K562 (cell line): ENCODE results near the gene DYNC1I2. TPM values are rescaled to one million over a fixed set of nuclear protein-coding genes. Genes with fewer than 3 reads are reported as not detected.
"Not testable (repeated sequence)": the region's sequence is repeated elsewhere in the genome, so short reads cannot be mapped to it uniquely, and the experiment has no call there.

ENCODE experiments used
- ATAC-seq: fragments of 200-7000 bp; cut with Tn5 transposase; 3 replicates; pipeline ENCODE4 v1.9.1; 2020; ENCODE audit warnings: moderate library complexity
- BruUV-seq: library from RNA; stranded (reverse); fragments of 400-500 nt; replicated peaks from 2 replicates; lab custom pipeline; 2021; lab: Mats Ljungman, UMichigan
- CTCF ChIA-PET: fragments of 300-600 bp; formaldehyde crosslinking; extraction: SDS; loops from one replicate; lab custom pipeline; 2021; ENCODE audit warnings: low intra/inter-chr PET ratio; lab: Yijun Ruan, JAX
- POLR2A ChIA-PET: fragments of 300-600, 350-650 bp; sonication (Branson Sonifier 250); formaldehyde crosslinking; extraction: SDS; loops from one replicate; lab custom pipeline; 2021; ENCODE audit warnings: antibody characterized with exemption, inconsistent platforms; lab: Yijun Ruan, JAX
- DNase-seq, 4 experiments: peaks; one replicate each; pipeline versions ENCODE4 v3.0.0 to v3.0.0-alpha.2; 2011 to 2018; ENCODE audit warnings: low spot score in 3 of 4, mixed read lengths in 3 of 4; ENCODE audit errors: extremely low read depth in 1 of 4
- FAIRE-seq: peaks from 2 replicates; lab custom pipeline; 2011; peaks lifted over from hg19 to GRCh38; lab: Jason Lieb, UNC
- H2AFZ ChIP-seq: 2 replicates; pipeline ENCODE4 v1.6.0; 2011; ENCODE audit warnings: low read depth, low read length, control low read depth, inconsistent platforms
- H3K27ac ChIP-seq: fragments of 200-600 bp; 3 replicates; pipeline ENCODE4 v1.8.0; 2011; ENCODE audit warnings: low read depth, mild to moderate bottlenecking, control low read depth, inconsistent platforms, low read length, moderate library complexity, mixed read lengths; ENCODE audit errors: extremely low read depth
- H3K27me3 ChIP-seq, 2 experiments: fragments of 300-600 bp in 1 of 2; 2 replicates in 1 of 2; 3 replicates in 1 of 2; pipeline versions ENCODE4 v1.6.0 to v1.8.0; 2011; ENCODE audit warnings: inconsistent platforms in 2 of 2, low read length in 2 of 2, mild to moderate bottlenecking in 1 of 2, mixed read lengths in 1 of 2, moderate library complexity in 1 of 2; ENCODE audit not compliant: control insufficient read depth in 2 of 2, insufficient read depth in 2 of 2
- H3K36me3 ChIP-seq: fragments of 300-600 bp; 3 replicates; pipeline ENCODE4 v1.8.0; 2011; ENCODE audit warnings: mild to moderate bottlenecking, low read length, inconsistent platforms; ENCODE audit not compliant: control insufficient read depth, insufficient read depth
- H3K4me1 ChIP-seq, 2 experiments: fragments of 200-600 bp in 1 of 2; replicated peaks in 1 of 2; 2 replicates in 1 of 2; 3 replicates in 1 of 2; pipeline versions ENCODE4 v1.5.1 to v1.8.0; 2011; ENCODE audit warnings: inconsistent platforms in 2 of 2, low read length in 2 of 2, mild to moderate bottlenecking in 1 of 2, mixed read lengths in 1 of 2, moderate library complexity in 1 of 2; ENCODE audit not compliant: control insufficient read depth in 2 of 2, insufficient read depth in 2 of 2
- H3K4me2 ChIP-seq: 2 replicates; pipeline ENCODE4 v1.6.1; 2011; ENCODE audit warnings: low read length, control low read depth, inconsistent platforms, mixed read lengths; ENCODE audit not compliant: insufficient read depth
- H3K4me3 ChIP-seq: fragments of 200-600 bp; sonication (generic), shearing (Covaris generic); 2 replicates; pipeline ENCODE4 v1.5.1; 2016; ENCODE audit warnings: control low read depth, inconsistent platforms
- H3K79me2 ChIP-seq: fragments of 200-600 bp; 3 replicates; pipeline ENCODE4 v1.8.0; 2011; ENCODE audit warnings: low read length, inconsistent platforms; ENCODE audit not compliant: control insufficient read depth, insufficient read depth
- H3K9ac ChIP-seq, 2 experiments: 2 replicates each; pipeline versions ENCODE4 v1.6.0 to v1.6.1; 2011; ENCODE audit warnings: low read depth in 2 of 2, low read length in 2 of 2, control low read depth in 1 of 2, inconsistent platforms in 1 of 2, mild to moderate bottlenecking in 1 of 2, mixed read lengths in 1 of 2; ENCODE audit not compliant: insufficient read depth in 1 of 2
- H3K9me1 ChIP-seq: one replicate; pipeline ENCODE4 v1.6.0; 2011; ENCODE audit warnings: inconsistent platforms, mild to moderate bottlenecking, low read length, moderate library complexity; ENCODE audit not compliant: control insufficient read depth, insufficient read depth
- H3K9me3 ChIP-seq: replicated peaks from 2 replicates; pipeline ENCODE4 v1.5.1; 2011; ENCODE audit warnings: low read depth, low read length, inconsistent platforms; ENCODE audit not compliant: control insufficient read depth, insufficient read depth
- H4K20me1 ChIP-seq: replicated peaks from 2 replicates; pipeline ENCODE4 v1.6.1; 2011; ENCODE audit warnings: low read length, inconsistent platforms, mixed read lengths; ENCODE audit not compliant: control insufficient read depth, insufficient read depth
- FOS ChIP-seq: IDR thresholded peaks from 3 replicates; pipeline ENCODE4 v1.6.1; 2011; ENCODE audit not compliant: insufficient read length; ENCODE audit errors: extremely low read depth
- HMGN3 ChIP-seq: IDR thresholded peaks from 2 replicates; pipeline ENCODE4 v1.6.1; 2011; ENCODE audit warnings: borderline replicate concordance, low read depth, mild to moderate bottlenecking, mixed read lengths, low read length; ENCODE audit not compliant: insufficient read length; ENCODE audit errors: extremely low read depth
- KDM4B ChIP-seq, 2 experiments: fragments of 450-650 bp in 1 of 2; sonication (generic) in 1 of 2; IDR thresholded peaks; 2 replicates each; pipeline ENCODE4 v1.6.1; 2016 to 2017; ENCODE audit warnings: borderline replicate concordance in 2 of 2, antibody characterized with exemption in 1 of 2, low read depth in 1 of 2, mild to moderate bottlenecking in 1 of 2
- POLR3G ChIP-seq: IDR thresholded peaks from 2 replicates; pipeline ENCODE4 v1.6.1; 2011; ENCODE audit not compliant: insufficient read length, insufficient replicate concordance; ENCODE audit errors: extremely low read depth
- PTTG1 ChIP-seq: fragments of 450-650 bp; IDR thresholded peaks from 2 replicates; pipeline ENCODE4 v1.6.1; 2016; ENCODE audit warnings: low read depth, mild to moderate bottlenecking, missing genetic modification characterization, missing compliant biosample characterization
- RBM22 ChIP-seq: fragments of 200-400 bp; formaldehyde crosslinking; IDR thresholded peaks from 2 replicates; pipeline ENCODE4 v1.6.1; 2018; ENCODE audit warnings: low read length, low read depth; ENCODE audit not compliant: poor library complexity, severe bottlenecking
- RBM34 ChIP-seq: fragments of 200-400 bp; formaldehyde crosslinking; IDR thresholded peaks from 2 replicates; pipeline ENCODE4 v1.6.1; 2018; ENCODE audit warnings: low read length, borderline replicate concordance; ENCODE audit not compliant: insufficient read depth
- SMAD4 ChIP-seq: fragments of 250-450 bp; sonication (Bioruptor Pico); conservative IDR thresholded peaks from 2 replicates; pipeline ENCODE4 v1.8.0; 2021; ENCODE audit warnings: inconsistent platforms, mild to moderate bottlenecking, moderate library complexity
- TCFL5 ChIP-seq: fragments of 250-450 bp; sonication (Bioruptor Pico); conservative IDR thresholded peaks from 2 replicates; pipeline ENCODE4 v1.6.1; 2021; ENCODE audit warnings: mild to moderate bottlenecking, moderate library complexity, matching md5 sums
- XRCC4 ChIP-seq: IDR thresholded peaks from one replicate; pipeline ENCODE4 v1.6.1; 2011; ENCODE audit not compliant: insufficient read depth, insufficient read length; ENCODE audit errors: extremely low read depth
- ZNF239 ChIP-seq: fragments of 250-450 bp; sonication (Bioruptor Pico); IDR thresholded peaks from 2 replicates; pipeline ENCODE4 v1.4.0; 2020; ENCODE audit warnings: mild to moderate bottlenecking
- ZNF707 ChIP-seq: fragments of 250-450 bp; sonication (Bioruptor Pico); conservative IDR thresholded peaks from 2 replicates; pipeline ENCODE4 v1.8.0; 2022; ENCODE audit warnings: inconsistent platforms, mild to moderate bottlenecking, moderate library complexity
- ZNF766 ChIP-seq: fragments of 200-800 bp; sonication (Bioruptor generic); conservative IDR thresholded peaks from 2 replicates; pipeline ENCODE4 v1.6.1; 2016; ENCODE audit warnings: missing genetic modification characterization, missing compliant biosample characterization
- ZNF79 ChIP-seq: fragments of 250-450 bp; sonication (Bioruptor Pico); IDR thresholded peaks from 2 replicates; pipeline ENCODE4 v1.4.0; 2020; ENCODE audit warnings: low read depth, mild to moderate bottlenecking, moderate library complexity
- WGBS: fragments of 100-300 bp; shearing (Covaris generic); methylation state at CpG from one replicate; pipeline ENCODE4 v1.1.6; 2016; ENCODE audit warnings: low coverage, mixed read lengths; ENCODE audit not compliant: insufficient coverage; ENCODE audit errors: missing lambda C conversion rate; 5-methylcytosine and 5-hydroxymethylcytosine counted together
- in situ Hi-C: fragments of 300-500 bp; cut with MboI; formaldehyde crosslinking; loops from 4 replicates; pipeline ENCODE4 v1.15.0; 2018; ENCODE audit warnings: inconsistent platforms, mixed read lengths
- intact Hi-C: fragments of 100-400 bp; cut with micrococcal nuclease; formaldehyde crosslinking; loops from 2 replicates; pipeline ENCODE4 v1.14.2; 2022
- polyA plus RNA-seq, 8 experiments: library from polyadenylated mRNA; depleted of rRNA in 4 of 8; stranded (reverse) in 5 of 8; unstranded in 3 of 8; fragments of >200 nt; fragmentation: Nextera tagmentation in 2 of 8; fragmentation: Illumina TruSeq in 1 of 8; extraction: Ambion mirVana in 2 of 8; extraction: Trizol in 1 of 8; gene quantifications; 2 replicates each; pipeline versions ENCODE4 v1.2.1 to v1.2.3, GENCODE V29; 2011 to 2014; ENCODE audit warnings: inconsistent platforms in 1 of 8, missing spikeins in 1 of 8
- total RNA-seq, 7 experiments: library from RNA; depleted of rRNA in 6 of 7; stranded (reverse); fragments of >200 nt in 6 of 7; fragmentation: Illumina TruSeq in 2 of 7; extraction: Trizol in 2 of 7; gene quantifications; 2 replicates each; pipeline versions ENCODE4 v1.2.1 to v1.2.3, GENCODE V29; 2011 to 2021; ENCODE audit warnings: low replicate concordance in 1 of 7

Gene DYNC1I2
- total and polyA plus RNA-seq, 9 of the 15 experiments (the other 6 are each of a cell fraction or from before 2014, with no cell fraction given), result 59.1 to 204 (median 100) TPM

GRCh38 chr2:171772373-171772772 is 85.1 kb downstream of the DYNC1I2 start (continued):
- TF ChIP-seq PTTG1 (no peak), RBM34 (no peak), ZNF239 (CRISPR knock-in tag) (no peak)
- TF ChIP-seq, all 486 proteins: peak for 0

GRCh38 chr2:171774581-171774980 is 87.3 kb downstream of the DYNC1I2 start:
- ATAC-seq, H3K9me1 ChIP-seq, H3K27ac ChIP-seq, H3K27me3 ChIP-seq, H3K4me3 ChIP-seq, H4K20me1 ChIP-seq, H3K36me3 ChIP-seq, H3K4me2 ChIP-seq, POLR2A ChIA-PET, CTCF ChIA-PET, in situ Hi-C loops, H3K79me2 ChIP-seq, H3K4me1 ChIP-seq, H2AFZ ChIP-seq, H3K9me3 ChIP-seq, FAIRE-seq, intact Hi-C loops, DNase-seq, BruUV-seq, H3K9ac ChIP-seq: not testable (repeated sequence)
- WGBS, result 79% methylated on average over 5 of the region's 35 CpGs

GRCh38 chr2:171778515-171778914 is 91.2 kb downstream of the DYNC1I2 start:
- WGBS, result 53% methylated on average over 3 of the region's 3 CpGs
- CTCF ChIA-PET, result no interaction called here
- TF ChIP-seq POLR3G (no peak), KDM4B (IDR thresholded peaks at IDR 0.05; ENCODE audit: borderline replicate concordance in 2 of 2, low read depth in 1 of 2) (no peak), RBM22 (no peak), ZNF766 (no peak), HMGN3 (no peak), XRCC4 (no peak), ZNF79 (CRISPR knock-in tag) (no peak), FOS (no peak), ZNF707 (CRISPR knock-in tag) (no peak), SMAD4 (CRISPR knock-in tag) (no peak), TCFL5 (CRISPR knock-in tag) (no peak)

More at GRCh38 chr2:171778515-171778914, 91.2 kb downstream of the DYNC1I2 start:
- DNase-seq (no peak), FAIRE-seq (no peak), ATAC-seq (no peak)
- Histone ChIP-seq H3K27me3 (no peaks in the 10 kb centered on the region), H3K27ac (no peak overlapping the region), H3K9me1 (no peaks in the 10 kb centered on the region), H3K4me3 (no peak overlapping the region), H4K20me1 (no peaks in the 10 kb centered on the region), H3K4me1 (no peaks in the 10 kb centered on the region), H3K4me2 (no peak overlapping the region), H3K9me3 (peaks cover 1% of the 10 kb centered on the region; the same call in 1 of the 2 replicates), H2AFZ (no peak overlapping the region), H3K36me3 (no peaks in the 10 kb centered on the region), H3K79me2 (no peaks in the 10 kb centered on the region), H3K9ac (no peak overlapping the region)
- POLR2A ChIA-PET, result interaction anchor here (0.6 kb wide), 1 partner anchor 168 kb away, joined by 3 read pairs; no protein-coding TSS in a partner anchor
- in situ Hi-C loops, result no loop called here
- BruUV-seq, result no TSS peak
- intact Hi-C loops, result no loop called here
